ENCODE measurements around the gene KCNT2. TPM values are rescaled to one million over a fixed set of nuclear protein-coding genes. Genes with fewer than 3 reads are reported as not detected.

Gene KCNT2
- total and polyA plus RNA-seq, 11 donors: 0.15 to 6.9 (median 0.57) TPM

DNA sequence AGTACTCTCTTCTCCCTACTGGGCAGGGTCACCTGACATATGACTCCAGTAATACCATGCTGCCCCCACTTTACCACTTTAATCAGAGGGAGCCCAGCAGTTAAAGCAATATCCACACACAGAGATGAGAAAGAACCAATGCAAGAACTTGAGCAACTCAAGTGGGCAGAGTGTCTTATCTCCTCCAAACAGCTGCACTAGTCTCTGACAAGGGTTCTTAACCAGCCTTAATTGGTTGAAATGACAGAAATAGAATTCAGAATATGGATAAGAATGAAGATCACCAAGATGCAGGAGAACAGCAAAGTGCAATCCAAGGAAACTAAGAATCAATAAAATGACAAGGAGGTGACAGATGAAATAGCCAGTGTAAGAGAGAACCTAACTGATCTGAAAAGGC is 91.0 kb downstream of the KCNT2 start:
- peaks cover 0 to 29% (median 0%) of the 10 kb centered on the region in 12 donors for H3K9me3 ChIP-seq
- H3K27ac ChIP-seq: no peak overlapping the region
- TF ChIP-seq POLR2A (IDR thresholded peaks at IDR 0.05): no peak
- TF ChIP-seq, protein P1, sequence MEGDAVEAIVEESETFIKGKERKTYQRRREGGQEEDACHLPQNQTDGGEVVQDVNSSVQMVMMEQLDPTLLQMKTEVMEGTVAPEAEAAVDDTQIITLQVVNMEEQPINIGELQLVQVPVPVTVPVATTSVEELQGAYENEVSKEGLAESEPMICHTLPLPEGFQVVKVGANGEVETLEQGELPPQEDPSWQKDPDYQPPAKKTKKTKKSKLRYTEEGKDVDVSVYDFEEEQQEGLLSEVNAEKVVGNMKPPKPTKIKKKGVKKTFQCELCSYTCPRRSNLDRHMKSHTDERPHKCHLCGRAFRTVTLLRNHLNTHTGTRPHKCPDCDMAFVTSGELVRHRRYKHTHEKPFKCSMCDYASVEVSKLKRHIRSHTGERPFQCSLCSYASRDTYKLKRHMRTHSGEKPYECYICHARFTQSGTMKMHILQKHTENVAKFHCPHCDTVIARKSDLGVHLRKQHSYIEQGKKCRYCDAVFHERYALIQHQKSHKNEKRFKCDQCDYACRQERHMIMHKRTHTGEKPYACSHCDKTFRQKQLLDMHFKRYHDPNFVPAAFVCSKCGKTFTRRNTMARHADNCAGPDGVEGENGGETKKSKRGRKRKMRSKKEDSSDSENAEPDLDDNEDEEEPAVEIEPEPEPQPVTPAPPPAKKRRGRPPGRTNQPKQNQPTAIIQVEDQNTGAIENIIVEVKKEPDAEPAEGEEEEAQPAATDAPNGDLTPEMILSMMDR (IDR thresholded peaks at IDR 0.05): no peak
- ATAC-seq (no peak), DNase-seq (no peak)
- no peak overlapping the region for H3K4me3 ChIP-seq
- no peaks in the 10 kb centered on the region for H3K27me3 ChIP-seq
- intact Hi-C loops (cut with DNase I): no loop called here
- H3K36me3 ChIP-seq: no peaks in the 10 kb centered on the region
- peaks cover 0 to 6% (median 0%) of the 10 kb centered on the region in 12 donors for H3K4me1 ChIP-seq

DNA sequence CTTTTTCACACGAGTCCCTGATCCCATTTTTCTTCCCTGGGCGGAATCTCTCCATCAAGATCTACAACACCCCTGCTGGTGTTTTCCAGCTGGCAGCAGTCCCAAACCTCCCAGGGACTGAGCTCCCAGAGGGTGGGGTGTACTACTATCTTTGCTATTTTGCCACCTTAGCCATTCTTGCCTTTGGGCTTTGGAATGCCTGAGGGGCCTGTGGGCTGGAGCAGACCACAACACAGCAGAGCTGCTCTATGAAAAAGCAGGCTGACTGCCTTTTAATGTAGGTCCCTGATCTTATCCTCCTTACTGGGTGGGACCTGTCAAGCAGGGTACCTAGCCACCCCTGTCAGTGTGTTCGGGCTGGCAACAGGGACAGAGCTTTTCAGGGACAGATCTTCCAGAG is 91.9 kb downstream of the KCNT2 start:
- intact Hi-C loops (cut with DNase I): no loop called here
- DNase-seq (no peak), ATAC-seq (no peak)
- Histone ChIP-seq H3K9me3 (peaks cover 0 to 27% (median 0%) of the 10 kb centered on the region in 12 donors), H3K27ac (no peak overlapping the region), H3K4me1 (peaks cover 0 to 6% (median 0%) of the 10 kb centered on the region in 12 donors), H3K27me3 (no peaks in the 10 kb centered on the region), H3K4me3 (no peak overlapping the region), H3K36me3 (no peaks in the 10 kb centered on the region)
- TF ChIP-seq, protein P1 (IDR thresholded peaks at IDR 0.05): no peak
- no peak for TF ChIP-seq POLR2A (IDR thresholded peaks at IDR 0.05)
- 64 to 78% (median 74%) methylated on average over 3 of the region's 3 CpGs for WGBS, 4 donors

DNA sequence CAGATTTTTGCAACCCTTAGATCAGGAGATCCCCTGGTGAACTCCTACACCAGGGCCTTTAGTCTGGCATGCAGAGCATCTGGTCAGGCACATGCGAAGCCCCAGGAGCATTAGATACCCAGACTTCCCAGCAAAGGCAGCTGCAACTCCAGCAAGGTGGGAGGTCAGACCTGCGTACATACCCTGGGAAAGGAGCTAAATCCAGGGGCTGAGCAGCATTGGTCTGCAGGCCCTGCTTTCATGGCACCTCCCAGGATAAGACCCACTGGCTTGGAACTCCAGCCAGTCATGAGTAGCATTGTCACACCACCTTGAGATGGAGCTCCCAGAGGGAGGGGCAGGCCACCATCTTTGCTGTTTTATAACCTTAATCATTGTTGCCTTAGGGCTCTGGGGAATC is 92.3 kb downstream of the KCNT2 start:
- ATAC-seq: no peak
- Histone ChIP-seq H3K27me3 (no peaks in the 10 kb centered on the region), H3K9me3 (peaks cover 0 to 23% (median 0%) of the 10 kb centered on the region in 12 donors), H3K4me3 (no peak overlapping the region), H3K36me3 (no peaks in the 10 kb centered on the region), H3K27ac (no peak overlapping the region), H3K4me1 (peaks cover 0 to 6% (median 0%) of the 10 kb centered on the region in 12 donors)
- DNase-seq: no peak
- 86 to 100% (median 92%) methylated on average over 2 of the region's 2 CpGs for WGBS, 4 donors
- intact Hi-C loops (cut with DNase I): no loop called here
- TF ChIP-seq, protein P1 (IDR thresholded peaks at IDR 0.05): no peak
- no peak for TF ChIP-seq POLR2A (IDR thresholded peaks at IDR 0.05)

DNA sequence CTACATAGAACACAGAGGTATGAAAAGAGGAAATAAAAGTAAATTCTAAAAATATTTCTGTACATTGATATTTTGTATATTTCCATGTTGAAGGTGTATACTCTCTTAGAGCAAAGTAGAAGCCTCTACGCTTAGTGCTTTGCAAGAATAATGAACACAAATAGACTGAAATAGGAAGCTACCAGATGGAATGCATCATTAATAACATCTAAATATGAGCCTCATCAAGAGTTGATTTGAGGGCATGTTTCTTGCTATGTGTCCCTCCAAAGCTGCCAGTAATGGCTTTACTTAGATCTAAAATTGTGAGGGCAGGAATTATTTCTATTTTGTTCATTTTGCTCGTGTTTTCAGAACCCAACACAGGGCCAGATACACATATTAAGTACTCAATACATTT is 94.4 kb downstream of the KCNT2 start:
- H3K4me1 ChIP-seq: peaks cover 0 to 6% (median 0%) of the 10 kb centered on the region in 12 donors
- DNase-seq (no peak), ATAC-seq (no peak)
- H3K36me3 ChIP-seq: no peaks in the 10 kb centered on the region
- H3K27ac ChIP-seq: no peak overlapping the region
- TF ChIP-seq, protein P1 (IDR thresholded peaks at IDR 0.05): no peak
- TF ChIP-seq POLR2A (IDR thresholded peaks at IDR 0.05): no peak
- H3K9me3 ChIP-seq: peaks cover 0 to 9% (median 0%) of the 10 kb centered on the region in 12 donors
- no peaks in the 10 kb centered on the region for H3K27me3 ChIP-seq
- intact Hi-C loops (cut with DNase I): no loop called here
- H3K4me3 ChIP-seq: no peak overlapping the region
- 72 to 83% (median 76%) methylated on average over 2 of the region's 2 CpGs for WGBS, 4 donors

Measured in heart left ventricle (tissue), 16 donors.